ENCODE measurements around the gene GLYATL3.
"Not testable (repeated sequence)": the region's sequence is repeated elsewhere in the genome, so short reads cannot be mapped to it uniquely, and the experiment has no call there.

The GLYATL3 gene

GRCh38 chr6:49499623-49500022, at the start of gene GLYATL3:
Gene GLYATL3 (plus strand): TSS chr6:49499923. CDS start chr6:49511991, 12,068 bp downstream.
- no peak for DNase-seq

DNA sequence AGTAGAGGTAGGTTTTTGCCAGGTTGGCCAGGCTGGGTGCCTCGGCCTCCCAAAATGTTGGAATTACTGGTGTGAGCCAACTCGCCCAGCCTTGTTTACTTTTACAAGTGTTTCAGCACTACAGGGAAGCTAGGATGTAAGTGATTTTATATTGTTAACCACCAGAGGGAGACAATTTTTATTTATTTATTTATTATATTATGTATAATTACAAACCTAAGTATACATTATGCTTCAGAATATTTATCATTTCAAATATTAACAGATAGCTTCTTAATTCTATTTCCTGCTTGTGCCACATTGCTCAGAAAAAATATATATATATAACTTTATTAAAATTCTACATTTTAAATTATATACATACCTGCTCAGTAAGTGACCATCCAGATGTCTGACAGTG, 46.5 kb upstream of the GLYATL3 start:
- no peak for DNase-seq

DNA sequence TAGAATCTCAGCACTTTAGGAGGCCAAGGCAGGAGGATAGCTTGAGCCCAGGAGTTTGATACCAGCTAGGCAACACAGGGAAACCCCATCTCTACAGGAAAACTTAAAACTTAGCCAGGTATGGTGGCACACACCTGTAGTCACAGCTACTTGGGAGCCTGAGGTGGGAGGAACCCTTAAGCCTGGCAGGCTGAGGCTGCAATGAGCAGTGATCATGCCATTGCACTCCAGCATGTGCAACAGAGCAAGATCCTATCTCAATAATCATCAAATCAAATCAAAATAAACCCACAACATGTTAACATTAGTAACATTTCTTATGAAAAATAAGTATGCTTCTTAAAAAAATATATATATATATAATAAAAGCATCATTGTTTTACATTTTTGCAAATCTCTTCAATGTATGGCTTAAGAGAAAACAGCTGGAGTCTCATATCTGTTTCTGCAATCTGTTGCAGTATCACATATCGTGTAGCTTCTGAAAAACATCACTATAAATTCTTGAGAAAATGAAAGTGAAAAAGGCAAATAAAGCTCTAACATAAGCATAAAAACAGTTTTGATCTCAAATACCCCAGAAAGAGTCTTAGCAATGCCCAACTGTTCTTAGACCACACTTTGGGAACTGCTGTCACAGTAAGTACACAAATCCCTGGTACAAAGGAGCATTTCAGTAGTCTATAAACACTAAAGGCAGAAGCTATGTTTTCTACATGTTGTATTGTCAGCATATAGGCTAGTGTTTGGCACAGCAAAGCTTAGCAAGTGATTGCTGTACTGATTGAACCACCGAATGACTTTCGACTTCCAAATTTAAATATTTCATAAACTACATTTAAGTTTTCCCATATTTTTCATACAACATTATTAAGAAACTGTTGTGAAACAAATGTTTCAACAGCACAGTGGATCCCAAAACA, 44.7 kb upstream of the GLYATL3 start:
- DNase-seq: no peak

DNA sequence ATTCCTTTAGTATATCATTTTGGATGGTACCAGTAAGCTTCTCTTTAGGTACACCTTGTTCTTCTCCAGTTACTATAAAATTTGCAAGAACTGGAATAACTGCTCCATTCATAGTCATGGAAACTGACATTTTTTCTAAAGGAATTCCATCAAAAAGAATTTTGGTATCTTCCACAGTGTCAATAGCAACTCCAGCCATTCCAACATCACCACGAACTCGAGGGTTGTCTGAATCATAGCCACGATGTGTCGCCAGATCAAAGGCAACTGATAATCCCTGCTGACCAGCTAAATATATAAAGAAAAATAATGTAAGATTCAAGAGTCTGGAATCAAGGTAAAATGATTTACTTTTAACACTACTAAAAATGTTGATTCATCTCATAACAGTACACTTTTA, 42.0 kb upstream of the GLYATL3 start:
- no peak for DNase-seq

DNA sequence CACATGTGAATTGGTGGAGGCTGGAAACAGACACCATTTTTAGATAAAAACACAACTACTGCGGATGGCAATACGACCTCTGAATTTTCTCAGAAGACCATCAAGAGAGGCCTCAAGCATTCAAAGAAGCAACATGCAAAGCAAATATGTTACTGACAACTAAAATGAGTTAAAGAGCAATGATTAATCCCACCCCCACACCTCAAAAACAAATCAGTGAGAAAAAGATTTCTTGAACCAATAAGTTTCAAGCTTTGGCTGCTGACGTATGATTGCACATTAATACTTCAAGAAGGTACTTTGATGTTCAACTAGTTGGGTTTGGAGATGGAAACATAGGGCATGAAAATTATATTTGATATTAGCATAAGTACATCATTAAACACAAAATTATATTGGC, 37.7 kb upstream of the GLYATL3 start:
- peak; percentile 11 for DNase-seq

GRCh38 chr6:49462599-49462926, 37.2 kb upstream of the GLYATL3 start:
- no peak for DNase-seq

DNA sequence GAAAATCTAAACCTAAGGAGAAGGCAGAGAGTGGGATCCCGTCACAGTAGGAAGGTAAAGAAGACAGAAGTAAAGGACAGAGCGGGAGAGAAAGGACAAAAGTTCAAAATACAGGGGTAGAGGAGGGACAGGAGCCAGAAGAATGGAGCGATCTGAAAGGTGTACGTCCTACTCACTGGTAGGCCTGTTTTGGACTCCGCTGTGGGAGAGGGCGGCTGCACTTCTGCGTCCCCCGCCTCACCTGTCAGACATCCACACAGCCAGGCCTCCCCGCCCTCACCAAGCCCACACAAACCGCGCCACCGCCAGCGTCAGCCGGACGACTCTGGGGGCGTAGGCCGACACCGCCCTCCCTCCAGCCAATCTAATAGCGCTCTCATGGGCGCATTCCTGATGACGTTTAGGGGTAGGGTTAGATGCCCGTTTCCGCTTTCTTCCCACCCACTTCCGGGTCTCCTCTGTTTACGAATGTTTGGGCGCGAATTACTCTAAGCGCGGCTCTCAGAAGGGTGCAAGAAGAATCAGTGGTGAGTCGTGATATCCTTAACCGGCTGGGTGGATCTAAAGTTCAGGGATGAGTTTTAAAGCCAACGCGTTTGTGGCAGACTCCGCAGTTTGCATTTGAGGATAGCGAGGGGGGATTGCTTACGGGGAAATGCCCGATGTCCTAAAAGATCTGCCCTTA, 36.7 kb upstream of the GLYATL3 start, which contains the start of the genes CENPQ and MMUT:
Gene CENPQ (plus strand): TSS at position 444 of the 685 bp plus-strand sequence. CDS start 6,807 bp downstream, outside the sequence.
Gene MMUT (minus strand): TSS at position 327 of the 685 bp plus-strand sequence. CDS start 3,787 bp downstream, outside the sequence.
- DNase-seq: peak; percentile 93

DNA sequence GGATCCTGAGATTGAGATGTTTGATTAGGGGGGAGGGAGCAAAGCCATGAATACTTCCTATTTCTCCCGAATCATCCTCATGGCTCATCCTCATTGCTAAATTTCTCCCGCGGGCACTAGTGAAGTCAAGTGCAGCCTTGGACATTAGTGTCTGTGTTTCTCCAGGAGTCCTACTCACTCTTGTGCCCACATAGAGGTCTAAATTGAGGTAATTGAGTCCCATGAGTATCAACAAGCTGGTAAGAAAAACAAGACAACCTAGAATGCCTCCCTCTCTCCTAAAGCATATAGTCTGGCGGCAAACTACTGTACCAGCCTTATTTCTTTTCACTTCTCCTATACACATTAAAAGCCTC, 36.1 kb upstream of the GLYATL3 start:
- no peak for DNase-seq

DNA sequence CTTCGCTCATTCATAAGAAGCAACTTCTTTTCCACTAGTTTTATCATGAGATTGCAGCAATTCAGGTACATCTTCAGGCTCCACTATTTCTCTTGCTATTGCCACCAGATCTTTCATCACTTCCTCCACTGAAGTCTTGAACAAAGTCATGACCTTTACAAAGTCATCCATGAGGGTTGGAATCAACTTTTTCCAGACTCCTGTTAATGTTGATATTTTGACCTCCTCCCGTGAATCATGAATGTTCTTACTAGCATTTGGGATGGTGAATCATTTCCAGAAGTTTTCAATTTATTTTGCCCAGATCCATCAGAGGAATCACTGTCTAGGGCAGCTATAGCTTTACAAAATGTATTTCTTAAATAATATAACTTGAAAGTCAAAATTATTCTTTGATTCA, 35.0 kb upstream of the GLYATL3 start:
- no peak for DNase-seq

GRCh38 chr6:49468042-49468441, 31.7 kb upstream of the GLYATL3 start:
- DNase-seq: no peak

GRCh38 chr6:49476564-49476963, 23.2 kb upstream of the GLYATL3 start:
- DNase-seq: not testable (repeated sequence)

- DNase-seq: no peak
Measured at GRCh38 chr6:49479308-49479970, 20.3 kb upstream of the GLYATL3 start.

DNA sequence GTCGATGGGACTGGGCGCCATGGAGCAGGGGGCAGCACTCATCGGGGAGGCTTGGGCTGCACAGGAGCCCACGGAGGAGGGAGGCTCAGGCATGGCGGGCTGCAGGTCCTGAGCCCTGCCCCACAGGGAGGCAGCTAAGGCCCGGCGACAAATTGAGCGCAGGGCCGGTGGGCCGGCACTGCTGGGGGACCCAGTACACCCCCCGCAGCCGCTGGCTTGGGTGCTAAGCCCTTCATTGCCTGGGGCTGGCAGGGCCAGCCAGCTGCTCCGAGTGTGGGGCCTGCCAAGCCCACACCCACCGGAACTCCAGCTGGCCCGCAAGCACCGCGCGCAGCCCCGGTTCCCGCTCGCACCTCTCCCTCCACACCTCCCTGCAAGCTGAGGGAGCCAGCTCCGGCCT, 17.9 kb upstream of the GLYATL3 start:
- not testable (repeated sequence) for DNase-seq

- DNase-seq: not testable (repeated sequence)
Measured at GRCh38 chr6:49483380-49483779, 16.3 kb upstream of the GLYATL3 start.

DNA sequence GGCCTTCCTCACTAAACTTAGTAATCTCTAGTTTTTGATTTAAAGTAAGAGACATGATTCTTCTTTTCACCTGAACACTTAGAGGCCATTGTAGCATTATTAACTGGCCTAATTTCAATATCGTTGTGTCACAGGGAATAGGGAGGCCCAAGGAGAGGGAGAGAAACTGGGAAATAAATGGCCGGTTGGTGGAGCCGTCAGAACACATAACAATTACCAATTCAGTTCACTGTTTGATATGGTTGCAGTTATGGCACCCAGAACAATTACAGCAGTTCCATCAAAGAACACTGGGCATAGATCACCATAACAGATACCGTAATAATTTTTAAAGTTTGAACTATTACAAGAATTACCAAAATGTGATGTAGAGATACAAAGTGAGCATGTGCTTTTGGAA, 9.1 kb upstream of the GLYATL3 start:
- no peak for DNase-seq

DNA sequence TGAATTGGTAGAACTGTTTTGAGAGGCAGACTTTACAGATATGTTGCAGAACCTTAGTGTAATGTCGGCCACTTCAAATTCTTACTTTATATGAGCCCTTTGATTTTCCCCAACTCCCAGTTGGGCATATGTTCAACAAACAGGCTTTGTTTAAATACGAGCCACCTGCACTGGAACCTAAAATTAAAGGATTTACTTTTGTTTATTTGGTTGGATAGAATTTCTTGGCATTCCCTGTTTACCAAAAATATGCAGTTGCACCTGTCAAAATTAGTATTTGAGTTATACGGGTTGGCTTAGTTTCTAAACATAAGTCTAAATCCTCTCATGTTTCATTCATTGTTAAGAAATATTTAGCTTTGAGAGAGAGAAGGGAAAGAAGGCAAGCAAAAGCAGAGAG, 2.4 kb upstream of the GLYATL3 start:
- no peak for DNase-seq

GRCh38 chr6:49499126-49499525, 597 bp upstream of the GLYATL3 start:
- no peak for DNase-seq

DNA sequence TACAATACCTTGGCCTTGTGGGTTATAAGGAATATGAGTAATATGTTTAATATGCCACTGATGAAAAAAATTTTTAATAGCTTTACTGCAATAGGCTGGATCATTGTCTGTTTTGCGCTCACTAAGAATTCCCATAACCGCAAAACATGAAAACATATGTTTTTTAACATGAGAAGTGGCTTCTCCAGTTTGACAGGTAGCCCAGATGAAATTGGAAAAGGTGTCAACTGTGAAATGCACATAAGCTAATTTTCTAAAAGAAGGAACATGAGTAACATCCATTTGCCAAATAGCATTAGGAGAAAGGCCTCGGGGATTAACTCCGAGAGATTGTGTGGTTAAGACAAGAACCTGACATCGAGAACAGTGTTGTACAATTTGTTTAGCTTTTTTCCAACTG, 4.9 kb downstream of the GLYATL3 start:
- no peak for DNase-seq

DNA sequence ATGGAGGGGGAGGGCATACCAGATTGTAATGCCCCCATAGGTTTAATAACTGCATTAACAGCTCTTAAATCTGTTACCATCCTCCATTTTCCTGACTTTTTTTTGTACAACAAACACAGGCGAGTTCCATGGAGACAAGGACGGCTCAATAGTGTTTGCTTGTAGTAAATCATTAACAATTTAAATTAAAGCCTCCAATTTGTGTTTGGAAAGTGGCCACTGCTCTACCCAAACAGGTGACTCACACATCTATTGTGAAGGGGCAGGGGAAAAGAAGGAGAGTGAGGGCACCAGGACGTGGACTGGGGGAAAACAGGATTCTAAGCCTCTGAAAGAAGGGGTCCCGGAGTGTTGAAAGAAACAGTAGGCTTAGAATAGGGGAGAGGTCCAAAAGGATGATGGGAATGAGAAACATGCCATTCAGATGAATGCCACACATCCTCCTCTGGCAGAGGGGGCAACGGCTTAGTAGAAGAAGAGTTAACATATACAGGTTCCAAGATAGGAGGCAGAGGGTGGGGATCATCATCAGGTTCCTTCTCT, 6.9 kb downstream of the GLYATL3 start:
- no peak for DNase-seq

GRCh38 chr6:49509342-49509741, 9.6 kb downstream of the GLYATL3 start:
- no peak for DNase-seq

DNA sequence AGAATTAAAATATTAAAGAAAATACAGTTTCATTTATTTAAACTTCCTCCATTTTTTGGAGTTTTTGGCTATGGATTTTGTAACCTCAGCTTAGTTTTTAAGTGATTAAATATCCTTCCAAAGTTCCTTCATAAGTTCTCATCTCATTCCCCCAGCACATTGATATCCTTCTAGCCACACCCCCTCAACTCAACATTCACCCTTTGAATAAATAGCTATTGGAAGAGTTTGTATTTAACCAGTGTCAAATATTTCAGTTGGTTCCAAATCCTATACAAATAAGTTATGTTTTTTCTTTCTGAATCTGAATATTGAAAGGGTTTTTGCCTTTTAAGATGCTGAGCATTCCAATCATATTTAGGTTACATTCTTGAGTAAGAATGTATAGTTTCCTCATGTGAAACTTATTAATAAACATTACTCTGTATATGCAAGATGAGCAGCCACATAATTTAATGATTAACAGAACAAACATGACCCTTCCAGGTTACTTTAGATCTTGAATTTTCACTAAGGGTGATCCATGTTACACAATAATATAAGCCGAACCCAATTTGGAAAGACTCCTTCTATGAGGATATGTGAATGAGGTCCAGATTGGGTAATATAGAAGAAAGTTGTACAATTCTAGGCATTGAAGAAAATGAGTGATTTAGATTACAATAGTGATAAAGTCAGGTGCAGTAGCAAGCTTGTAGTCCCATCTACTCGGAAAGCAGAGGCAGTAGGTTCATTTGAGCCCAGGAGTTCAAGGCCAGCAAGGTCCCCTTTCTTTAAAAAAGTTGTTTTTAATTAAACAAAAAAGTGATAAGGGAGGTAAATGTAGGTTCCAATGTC, 13.6 kb downstream of the GLYATL3 start:
- no peak for DNase-seq

Measured in CD4-positive, alpha-beta T cell treated with Interleukin-10 for 1 hour (primary cell).